GM18907 (cell line): ENCODE measurements around the gene EEF1A2.

ENCODE experiments used
- ATAC-seq: cut with Tn5 transposase; IDR thresholded peaks from one replicate; pipeline ENCODE4 v1.9.1; 2021; ENCODE audit warnings: mild to moderate bottlenecking, moderate library complexity; ENCODE audit not compliant: unreplicated experiment

EEF1A2 gene

GRCh38 chr20:63500902-63501817, 2.3 kb upstream of the EEF1A2 start:
- ATAC-seq: no peak

DNA sequence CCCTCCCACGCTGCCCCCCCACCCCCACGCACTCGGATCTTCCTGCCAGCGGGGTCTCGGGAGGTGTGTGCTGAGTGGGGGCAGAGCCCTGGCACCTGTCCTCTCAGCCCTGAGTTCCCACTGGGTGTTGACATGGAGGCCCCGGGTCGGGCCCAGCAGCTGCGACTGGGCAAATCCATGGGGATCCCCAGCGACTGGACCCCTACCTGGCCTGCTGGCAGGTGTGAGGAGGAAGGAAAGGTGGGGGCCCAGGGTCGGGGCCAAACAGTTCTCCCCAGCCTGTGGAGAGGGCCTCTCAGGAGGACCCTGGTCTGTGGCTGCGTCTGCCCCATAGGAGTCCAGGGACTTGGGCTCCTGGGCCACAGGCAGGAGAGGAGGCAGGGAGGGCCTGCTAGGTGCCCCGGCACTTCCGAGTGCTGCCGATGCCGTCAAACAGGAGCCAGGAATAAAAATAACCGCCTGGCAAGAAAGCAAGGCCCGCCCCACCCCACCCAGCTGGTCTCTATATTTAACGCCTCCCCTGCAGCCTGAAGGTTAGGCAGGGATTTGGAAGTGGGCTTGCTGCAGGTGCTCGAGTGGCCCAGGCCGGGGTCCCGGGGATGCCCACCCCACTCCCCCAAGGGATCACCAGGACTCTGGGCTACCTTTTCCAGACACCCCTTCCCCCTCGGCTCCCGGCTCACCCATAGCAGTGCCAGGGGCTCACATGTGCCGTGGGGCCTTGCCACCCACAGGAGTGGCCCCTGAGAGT, 1.4 kb upstream of the EEF1A2 start:
- no peak for ATAC-seq

- ATAC-seq: no peak
Observed at GRCh38 chr20:63499338-63499969, 571 bp upstream of the EEF1A2 start.

DNA sequence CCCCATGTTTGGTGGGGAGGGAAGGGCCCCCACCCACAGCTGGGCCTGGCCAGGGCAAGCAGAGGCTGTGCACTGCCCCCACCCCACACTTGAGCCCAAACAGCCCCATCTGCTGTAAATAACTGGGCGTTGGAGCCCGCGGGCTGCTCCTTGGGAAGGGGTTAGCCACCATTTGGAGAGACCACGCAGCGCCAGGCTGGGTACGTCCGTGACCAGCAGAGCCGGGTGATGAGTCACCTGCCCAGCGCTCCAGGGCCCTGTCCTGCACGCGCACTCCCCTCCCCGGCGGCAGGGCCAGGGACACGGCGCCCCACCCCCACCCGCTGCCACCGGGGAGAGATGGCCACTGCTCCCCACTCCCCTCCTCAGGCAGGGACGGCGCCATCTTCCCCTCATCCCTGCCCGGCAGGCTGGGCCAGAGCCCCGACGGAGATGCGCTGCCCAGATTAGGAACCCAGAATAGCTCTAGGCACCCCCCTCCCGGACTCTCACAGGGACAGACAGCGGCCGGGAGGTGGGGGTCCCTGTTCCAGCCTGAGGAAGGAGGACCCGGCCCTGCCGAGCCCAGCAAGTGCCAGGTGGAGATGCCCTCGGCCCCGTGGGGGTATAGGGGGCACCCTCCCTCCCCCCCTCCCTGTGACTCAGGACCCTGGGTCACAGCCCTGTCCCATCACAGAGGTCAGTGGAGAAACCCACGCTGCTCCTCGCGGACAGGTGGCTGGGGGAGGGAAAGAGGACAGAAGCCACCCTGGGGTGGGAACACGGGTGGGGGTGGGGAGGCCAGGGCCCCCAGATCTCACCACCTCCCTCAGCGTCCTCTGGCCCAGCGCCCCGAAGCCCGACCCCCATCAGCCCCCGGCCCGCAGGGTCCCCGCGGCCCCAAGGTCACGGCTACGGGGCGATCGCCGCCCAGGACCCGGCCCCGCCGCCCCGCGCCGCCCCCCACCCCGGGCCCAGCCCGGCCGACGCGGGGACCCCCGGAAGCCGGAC, 642 bp downstream of the EEF1A2 start:
- no peak for ATAC-seq

DNA sequence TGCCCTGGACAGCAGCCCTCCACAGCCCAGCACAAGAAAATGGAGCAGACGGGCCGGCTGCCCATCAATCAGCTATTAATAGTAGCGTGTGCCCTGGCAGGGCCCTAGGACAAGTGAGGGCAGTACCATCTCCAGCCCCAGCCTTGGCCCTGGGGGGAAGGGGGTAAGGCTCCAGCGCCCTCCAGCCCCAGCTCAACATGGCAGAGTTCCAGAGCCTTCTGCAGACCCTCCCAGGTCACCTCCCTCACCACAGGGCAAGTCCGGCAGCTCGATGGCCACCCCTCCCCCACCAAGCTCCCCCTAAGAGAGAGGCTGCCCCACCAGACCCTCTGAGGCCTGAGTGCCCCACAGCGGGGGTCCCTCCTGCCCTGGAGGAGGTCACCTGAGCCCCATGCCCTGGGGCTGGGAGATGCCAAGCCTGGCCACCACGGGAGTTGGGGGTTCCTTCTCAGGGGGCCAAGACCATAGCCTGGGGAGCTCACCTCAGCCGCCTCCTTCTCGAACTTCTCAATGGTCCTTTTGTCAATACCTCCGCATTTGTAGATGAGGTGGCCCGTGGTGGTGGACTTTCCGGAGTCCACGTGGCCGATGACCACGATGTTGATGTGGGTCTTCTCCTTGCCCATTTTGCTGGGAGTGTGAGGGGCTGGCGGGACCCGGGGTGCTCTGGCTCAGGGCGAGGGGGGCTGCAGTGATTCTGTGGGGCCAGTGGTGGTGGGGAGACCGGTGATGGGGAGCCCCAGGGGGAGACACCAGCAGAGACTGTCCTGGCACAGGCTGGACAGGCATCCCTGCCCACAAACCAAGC, 1.5 kb downstream of the EEF1A2 start:
- no peak for ATAC-seq

GRCh38 chr20:63496596-63497120, 2.2 kb downstream of the EEF1A2 start:
- ATAC-seq: no peak

DNA sequence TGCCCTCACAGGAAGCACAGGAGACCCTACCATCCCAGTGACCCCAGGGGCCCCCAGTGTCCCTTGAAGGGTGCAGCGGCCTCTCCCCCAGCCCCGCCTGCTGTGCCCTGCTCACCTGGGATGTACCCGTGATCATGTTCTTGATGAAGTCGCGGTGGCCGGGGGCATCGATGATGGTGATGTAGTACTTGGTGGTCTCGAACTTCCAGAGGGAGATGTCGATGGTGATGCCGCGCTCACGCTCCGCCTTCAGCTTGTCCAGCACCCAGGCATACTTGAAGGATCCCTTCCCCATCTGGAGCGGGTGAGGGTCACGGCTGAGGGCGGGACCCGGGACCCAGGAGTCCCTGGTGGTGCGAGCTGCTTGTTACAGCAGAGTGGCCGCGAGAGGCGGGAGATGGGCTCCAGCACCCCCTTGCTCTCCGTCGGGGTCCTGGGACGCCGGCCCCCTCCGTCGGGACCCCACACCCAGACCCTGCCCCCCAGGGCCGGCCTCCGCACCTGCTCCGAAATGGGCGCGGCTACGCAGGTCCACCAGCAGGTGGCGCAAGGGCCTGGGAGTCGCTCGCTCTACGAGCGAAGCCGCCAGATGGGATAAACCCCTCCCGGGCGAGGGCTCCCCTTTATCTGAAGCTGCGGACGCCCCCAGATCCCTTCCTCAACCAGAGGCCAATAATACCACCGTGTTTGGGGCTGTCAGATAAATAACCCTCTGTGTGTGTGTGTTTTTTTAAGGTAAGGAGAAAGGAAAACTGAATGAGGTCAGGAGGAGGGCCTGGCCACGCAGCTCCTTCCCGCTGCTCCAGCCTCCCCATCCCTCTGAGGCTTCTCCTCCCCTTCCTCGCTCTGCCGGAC, 2.9 kb downstream of the EEF1A2 start:
- ATAC-seq: no peak

DNA sequence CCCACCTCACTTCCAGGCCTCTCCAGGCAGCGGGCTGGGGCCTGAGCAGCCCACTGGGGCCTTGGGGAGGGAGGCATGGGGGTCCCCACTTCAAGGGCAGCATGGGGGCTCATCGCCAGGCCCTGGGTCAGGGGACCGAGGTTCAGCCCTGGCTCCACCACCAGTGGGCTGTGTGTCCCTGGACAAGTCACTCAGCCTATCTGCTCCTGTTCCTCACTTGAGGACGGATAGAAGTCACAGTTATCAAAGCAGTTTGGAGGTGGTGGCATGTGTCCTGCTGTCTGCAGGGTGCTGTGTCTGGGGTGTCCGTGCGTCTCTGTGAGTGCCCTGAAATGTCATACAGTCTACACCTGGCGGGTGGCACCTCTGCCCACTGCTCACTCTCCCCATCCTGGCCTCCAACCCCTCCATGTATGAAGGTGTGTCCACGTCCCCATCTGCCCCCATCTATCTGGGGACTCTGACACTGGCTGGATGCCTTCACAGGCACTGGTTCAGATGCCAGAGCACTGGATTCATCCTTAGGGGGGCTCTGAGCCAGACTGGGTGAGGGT, 3.6 kb downstream of the EEF1A2 start:
- no peak for ATAC-seq

GRCh38 chr20:63494420-63495166, 4.3 kb downstream of the EEF1A2 start:
- ATAC-seq: no peak

DNA sequence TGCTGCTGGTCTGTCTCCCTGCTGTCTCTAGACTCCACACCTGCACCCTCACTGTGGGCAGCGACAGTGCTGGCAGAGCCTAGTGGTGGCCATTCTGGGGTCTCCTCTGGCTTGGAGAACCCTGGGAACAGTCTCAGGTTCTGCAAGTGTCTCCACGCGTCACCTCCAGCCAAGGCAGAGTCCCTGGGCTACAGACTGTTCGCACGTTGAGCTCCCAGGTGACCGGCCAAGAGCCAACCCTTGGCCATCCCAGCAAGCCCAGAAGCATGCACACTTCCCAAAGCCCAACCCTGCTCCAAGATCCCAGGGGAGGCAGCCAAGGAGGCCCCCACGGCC, 4.8 kb downstream of the EEF1A2 start:
- ATAC-seq: no peak

- no peak for ATAC-seq
Observed at GRCh38 chr20:63493563-63494020, 5.3 kb downstream of the EEF1A2 start.

DNA sequence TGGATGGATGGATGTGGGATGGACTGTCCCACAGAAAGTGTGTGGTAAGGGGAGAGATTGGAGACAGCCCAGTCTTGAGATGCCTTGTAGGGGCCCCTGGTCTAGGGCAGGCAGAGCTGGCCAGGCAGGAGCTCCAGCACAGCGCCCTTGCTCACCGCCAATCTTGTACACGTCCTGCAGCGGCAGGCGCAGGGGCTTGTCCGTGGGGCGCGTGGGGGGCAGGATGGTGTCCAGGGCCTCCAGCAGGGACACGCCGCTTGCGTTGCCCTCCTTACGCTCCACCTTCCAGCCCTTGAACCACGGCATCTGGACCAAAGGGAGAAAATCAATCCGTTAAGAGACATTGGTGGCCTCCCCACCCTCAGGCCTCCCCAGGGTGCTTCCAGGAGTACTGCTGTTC, 5.9 kb downstream of the EEF1A2 start:
- ATAC-seq: no peak

GRCh38 chr20:63492518-63492917, 6.4 kb downstream of the EEF1A2 start:
- no peak for ATAC-seq

GRCh38 chr20:63491635-63492230, 7.2 kb downstream of the EEF1A2 start:
- ATAC-seq: no peak

DNA sequence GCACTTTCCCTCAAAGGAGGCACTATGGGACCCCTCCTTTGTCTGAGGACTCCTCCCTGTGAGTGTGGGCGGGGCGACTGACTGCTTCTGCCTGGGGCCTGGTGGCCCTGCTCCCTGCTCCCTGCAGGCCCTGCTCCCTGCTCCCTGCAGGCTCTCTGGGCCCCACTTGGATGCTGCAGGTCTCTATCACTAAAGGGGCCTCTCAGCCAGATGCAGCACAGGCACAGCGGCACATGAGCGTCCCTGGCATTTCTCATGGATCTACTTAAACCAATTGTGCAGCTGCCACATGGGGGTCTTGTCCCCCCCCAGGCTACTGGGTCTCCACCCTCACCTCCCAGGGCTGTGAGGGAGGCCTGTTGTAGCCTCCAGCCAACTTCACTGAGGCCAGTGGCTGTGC, 7.8 kb downstream of the EEF1A2 start:
- no peak for ATAC-seq

- ATAC-seq: no peak
Observed at GRCh38 chr20:63490416-63490815, 8.5 kb downstream of the EEF1A2 start.
